ENCODE data around the gene KCNIP1.

DNA sequence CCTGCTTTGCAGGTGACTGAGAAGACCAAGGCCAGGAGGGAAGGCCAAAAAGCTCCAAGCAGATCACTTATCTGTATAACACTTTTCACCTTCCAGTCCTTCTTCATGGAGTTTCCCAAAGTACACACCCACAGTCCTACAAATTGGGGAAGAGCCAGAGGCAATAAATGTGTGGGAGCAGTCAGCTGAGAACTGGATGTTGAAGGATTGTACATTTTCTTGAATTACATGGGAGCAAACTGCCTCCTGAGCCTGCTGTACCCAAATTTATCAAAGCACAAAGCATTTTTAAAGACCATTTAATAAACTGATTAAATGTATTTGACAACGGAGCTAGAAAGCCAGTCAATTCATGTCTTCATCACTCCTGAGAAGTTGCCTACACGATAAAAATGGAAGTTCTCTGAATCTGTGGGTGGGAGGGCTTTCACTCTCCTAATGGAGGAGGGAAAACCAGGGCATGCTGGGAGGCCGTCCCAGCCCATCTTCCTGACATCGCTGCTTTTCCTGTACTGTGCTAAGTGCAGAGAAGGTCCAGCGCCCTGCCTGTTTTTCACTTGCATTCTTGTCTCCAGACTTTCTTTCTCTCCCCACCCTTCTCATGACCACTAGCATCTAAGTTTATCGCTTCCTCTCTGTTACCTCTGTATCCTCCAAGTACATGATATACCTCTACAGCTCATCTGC, 79.0 kb downstream of the KCNIP1 start:
- TF ChIP-seq POLR2AphosphoS5 (IDR thresholded peaks at IDR 0.05) (no peak), SMC3 (conservative IDR thresholded peaks at IDR 0.05; ENCODE audit: poor library complexity) (no peak), EZH2 (IDR thresholded peaks at IDR 0.05; ENCODE audit: borderline replicate concordance, insufficient read depth, low read length, poor library complexity, severe bottlenecking) (no peak), MXI1 (conservative IDR thresholded peaks at IDR 0.05; ENCODE audit: poor library complexity, severe bottlenecking) (no peak), EP300 (conservative IDR thresholded peaks at IDR 0.05; ENCODE audit: poor library complexity, severe bottlenecking) (no peak), RAD21 (conservative IDR thresholded peaks at IDR 0.05) (no peak)
- TF ChIP-seq, protein P1, sequence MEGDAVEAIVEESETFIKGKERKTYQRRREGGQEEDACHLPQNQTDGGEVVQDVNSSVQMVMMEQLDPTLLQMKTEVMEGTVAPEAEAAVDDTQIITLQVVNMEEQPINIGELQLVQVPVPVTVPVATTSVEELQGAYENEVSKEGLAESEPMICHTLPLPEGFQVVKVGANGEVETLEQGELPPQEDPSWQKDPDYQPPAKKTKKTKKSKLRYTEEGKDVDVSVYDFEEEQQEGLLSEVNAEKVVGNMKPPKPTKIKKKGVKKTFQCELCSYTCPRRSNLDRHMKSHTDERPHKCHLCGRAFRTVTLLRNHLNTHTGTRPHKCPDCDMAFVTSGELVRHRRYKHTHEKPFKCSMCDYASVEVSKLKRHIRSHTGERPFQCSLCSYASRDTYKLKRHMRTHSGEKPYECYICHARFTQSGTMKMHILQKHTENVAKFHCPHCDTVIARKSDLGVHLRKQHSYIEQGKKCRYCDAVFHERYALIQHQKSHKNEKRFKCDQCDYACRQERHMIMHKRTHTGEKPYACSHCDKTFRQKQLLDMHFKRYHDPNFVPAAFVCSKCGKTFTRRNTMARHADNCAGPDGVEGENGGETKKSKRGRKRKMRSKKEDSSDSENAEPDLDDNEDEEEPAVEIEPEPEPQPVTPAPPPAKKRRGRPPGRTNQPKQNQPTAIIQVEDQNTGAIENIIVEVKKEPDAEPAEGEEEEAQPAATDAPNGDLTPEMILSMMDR (IDR thresholded peaks at IDR 0.05; ENCODE audit: poor library complexity, severe bottlenecking), result no peak
- TF ChIP-seq, protein P2, sequence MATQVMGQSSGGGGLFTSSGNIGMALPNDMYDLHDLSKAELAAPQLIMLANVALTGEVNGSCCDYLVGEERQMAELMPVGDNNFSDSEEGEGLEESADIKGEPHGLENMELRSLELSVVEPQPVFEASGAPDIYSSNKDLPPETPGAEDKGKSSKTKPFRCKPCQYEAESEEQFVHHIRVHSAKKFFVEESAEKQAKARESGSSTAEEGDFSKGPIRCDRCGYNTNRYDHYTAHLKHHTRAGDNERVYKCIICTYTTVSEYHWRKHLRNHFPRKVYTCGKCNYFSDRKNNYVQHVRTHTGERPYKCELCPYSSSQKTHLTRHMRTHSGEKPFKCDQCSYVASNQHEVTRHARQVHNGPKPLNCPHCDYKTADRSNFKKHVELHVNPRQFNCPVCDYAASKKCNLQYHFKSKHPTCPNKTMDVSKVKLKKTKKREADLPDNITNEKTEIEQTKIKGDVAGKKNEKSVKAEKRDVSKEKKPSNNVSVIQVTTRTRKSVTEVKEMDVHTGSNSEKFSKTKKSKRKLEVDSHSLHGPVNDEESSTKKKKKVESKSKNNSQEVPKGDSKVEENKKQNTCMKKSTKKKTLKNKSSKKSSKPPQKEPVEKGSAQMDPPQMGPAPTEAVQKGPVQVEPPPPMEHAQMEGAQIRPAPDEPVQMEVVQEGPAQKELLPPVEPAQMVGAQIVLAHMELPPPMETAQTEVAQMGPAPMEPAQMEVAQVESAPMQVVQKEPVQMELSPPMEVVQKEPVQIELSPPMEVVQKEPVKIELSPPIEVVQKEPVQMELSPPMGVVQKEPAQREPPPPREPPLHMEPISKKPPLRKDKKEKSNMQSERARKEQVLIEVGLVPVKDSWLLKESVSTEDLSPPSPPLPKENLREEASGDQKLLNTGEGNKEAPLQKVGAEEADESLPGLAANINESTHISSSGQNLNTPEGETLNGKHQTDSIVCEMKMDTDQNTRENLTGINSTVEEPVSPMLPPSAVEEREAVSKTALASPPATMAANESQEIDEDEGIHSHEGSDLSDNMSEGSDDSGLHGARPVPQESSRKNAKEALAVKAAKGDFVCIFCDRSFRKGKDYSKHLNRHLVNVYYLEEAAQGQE (IDR thresholded peaks at IDR 0.05; ENCODE audit: borderline replicate concordance), result no peak
